Esophagus (tissue), 2 donors: Measurements from ENCODE around the gene ZNF446. TPM values are rescaled to one million over a fixed set of nuclear protein-coding genes. Genes with fewer than 3 reads are reported as not detected.
"Not testable (repeated sequence)": the region's sequence is repeated elsewhere in the genome, so short reads cannot be mapped to it uniquely, and the experiment has no call there.

Source experiments
- H3K27ac ChIP-seq, 2 donors: one replicate each; pipeline ENCODE4 v1.5.1; 2013; ENCODE audit warnings: low read depth in 2 of 2, mild to moderate bottlenecking in 2 of 2, inconsistent platforms in 1 of 2, low read length in 1 of 2, moderate library complexity in 1 of 2
- H3K27me3 ChIP-seq, 2 donors: one replicate each; pipeline ENCODE4 v1.6.1; 2013; ENCODE audit warnings: low read length in 2 of 2, control low read depth in 1 of 2, mild to moderate bottlenecking in 1 of 2; ENCODE audit not compliant: insufficient read depth in 2 of 2, control insufficient read depth in 1 of 2
- H3K36me3 ChIP-seq, 2 donors: one replicate each; pipeline ENCODE4 v1.6.1; 2013; ENCODE audit warnings: low read length in 1 of 2; ENCODE audit not compliant: control insufficient read depth in 2 of 2, insufficient read depth in 2 of 2
- H3K4me1 ChIP-seq, 2 donors: one replicate each; pipeline ENCODE4 v1.6.1; 2013; ENCODE audit warnings: low read length in 1 of 2; ENCODE audit not compliant: control insufficient read depth in 2 of 2, insufficient read depth in 2 of 2
- H3K4me3 ChIP-seq, 2 donors: one replicate each; pipeline ENCODE4 v1.5.1; 2013; ENCODE audit warnings: low read length in 2 of 2, mild to moderate bottlenecking in 2 of 2, low read depth in 1 of 2, moderate library complexity in 1 of 2
- H3K9me3 ChIP-seq, 2 donors: one replicate each; pipeline ENCODE4 v1.6.1; 2013; ENCODE audit warnings: mild to moderate bottlenecking in 2 of 2, low read depth in 1 of 2, low read length in 1 of 2, moderate library complexity in 1 of 2; ENCODE audit not compliant: control insufficient read depth in 2 of 2, insufficient read depth in 1 of 2
- WGBS, 2 donors: extraction: QIAGEN DNeasy Blood & Tissue Kit; methylation state at CpG; one replicate each; pipeline ENCODE4 v1.1.7; 2013; 5-methylcytosine and 5-hydroxymethylcytosine counted together
- polyA plus RNA-seq, 2 donors: library from polyadenylated mRNA; stranded (reverse); fragments of 200-250 nt; gene quantifications; one replicate each; pipeline ENCODE4 v1.2.3, GENCODE V29; 2013
- donor health status: healthy with polysubstance abuse.
- donor health status: Bipolar disorder and iron deficiency.

The ZNF446 gene
- polyA plus RNA-seq, 2 donors = 6.9 to 9.9 TPM

GRCh38 chr19:58477130-58477529, 978 bp downstream of the ZNF446 start:
- WGBS, 2 donors = 89 to 91% methylated on average over 15 of the region's 15 CpGs
- H3K4me3 ChIP-seq = no peak overlapping the region
- no peaks in the 10 kb centered on the region for H3K27me3 ChIP-seq
- H3K27ac ChIP-seq = peak overlapping the region in 1 of 2 donors; percentile 94
- peaks cover 12 to 13% of the 10 kb centered on the region in 2 donors for H3K4me1 ChIP-seq
- H3K9me3 ChIP-seq = no peaks in the 10 kb centered on the region
- H3K36me3 ChIP-seq = peaks cover 8 to 25% of the 10 kb centered on the region in 2 donors

- 100% methylated on average over 1 of the region's 1 CpG; no CpG with 5 or more reads in 1 of the 2 donors for WGBS, 2 donors
- peaks cover 3 to 18% of the 10 kb centered on the region in 2 donors for H3K36me3 ChIP-seq
- peaks cover 12 to 13% of the 10 kb centered on the region in 2 donors for H3K4me1 ChIP-seq
- H3K27ac ChIP-seq = no peak overlapping the region
- H3K9me3 ChIP-seq = no peaks in the 10 kb centered on the region
- no peak overlapping the region for H3K4me3 ChIP-seq
- no peaks in the 10 kb centered on the region for H3K27me3 ChIP-seq
Observed at GRCh38 chr19:58477871-58478270, 1.7 kb downstream of the ZNF446 start.

DNA sequence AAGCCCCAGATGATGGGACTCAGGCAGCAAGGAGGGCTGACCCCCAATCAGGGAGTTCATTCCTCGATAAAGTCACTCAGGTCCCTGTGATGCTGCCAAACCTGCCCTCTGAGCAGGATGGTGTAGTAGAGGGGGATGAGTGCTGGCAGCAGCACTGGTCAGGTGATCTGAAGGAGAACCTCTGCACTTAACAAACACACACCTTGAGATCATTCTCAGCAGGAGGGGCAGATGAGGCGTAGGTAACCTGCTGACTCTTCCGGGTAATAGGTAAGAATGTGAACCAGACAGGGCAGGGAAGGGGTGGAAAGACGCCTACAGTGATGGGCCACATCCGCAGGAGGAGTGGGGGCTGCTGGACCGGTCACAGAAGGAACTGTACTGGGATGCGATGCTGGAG, 3.2 kb downstream of the ZNF446 start:
- no peaks in the 10 kb centered on the region for H3K9me3 ChIP-seq
- no peak overlapping the region for H3K4me3 ChIP-seq
- H3K36me3 ChIP-seq = peaks cover 0 to 15% of the 10 kb centered on the region in 2 donors
- WGBS, 2 donors = 89% methylated on average over 7 of the region's 7 CpGs
- peaks cover 12 to 13% of the 10 kb centered on the region in 2 donors for H3K4me1 ChIP-seq
- no peaks in the 10 kb centered on the region for H3K27me3 ChIP-seq
- no peak overlapping the region for H3K27ac ChIP-seq

GRCh38 chr19:58479736-58480480, 3.8 kb downstream of the ZNF446 start:
- 88 to 90% methylated on average over 27 to 28 of the region's 28 CpGs for WGBS, 2 donors
- H3K27me3 ChIP-seq = no peaks in the 10 kb centered on the region
- no peak overlapping the region for H3K27ac ChIP-seq
- H3K9me3 ChIP-seq = no peaks in the 10 kb centered on the region
- peaks cover 12 to 13% of the 10 kb centered on the region in 2 donors for H3K4me1 ChIP-seq
- H3K36me3 ChIP-seq = peaks cover 0 to 15% of the 10 kb centered on the region in 2 donors
- H3K4me3 ChIP-seq = no peak overlapping the region

DNA sequence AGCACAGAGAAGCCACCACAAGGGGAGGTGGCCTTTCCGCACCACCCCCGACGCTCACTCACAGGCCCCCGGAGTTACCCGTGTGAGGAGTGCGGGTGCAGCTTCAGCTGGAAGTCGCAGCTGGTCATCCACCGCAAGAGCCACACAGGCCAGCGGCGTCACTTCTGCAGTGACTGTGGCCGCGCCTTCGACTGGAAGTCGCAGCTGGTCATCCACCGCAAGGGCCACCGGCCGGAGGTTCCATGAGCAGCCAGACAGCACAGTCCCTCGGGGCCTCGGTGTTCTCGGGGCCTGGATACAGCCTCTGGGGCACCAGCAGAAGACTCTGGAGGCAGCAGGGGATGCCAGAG, 4.3 kb downstream of the ZNF446 start:
- Histone ChIP-seq H3K9me3 (no peaks in the 10 kb centered on the region), H3K4me1 (peaks cover 10 to 12% of the 10 kb centered on the region in 2 donors), H3K27ac (no peak overlapping the region), H3K36me3 (peaks cover 0 to 15% of the 10 kb centered on the region in 2 donors), H3K27me3 (no peaks in the 10 kb centered on the region), H3K4me3 (no peak overlapping the region)
- WGBS, 2 donors = 93 to 94% methylated on average over 20 of the region's 20 CpGs

DNA sequence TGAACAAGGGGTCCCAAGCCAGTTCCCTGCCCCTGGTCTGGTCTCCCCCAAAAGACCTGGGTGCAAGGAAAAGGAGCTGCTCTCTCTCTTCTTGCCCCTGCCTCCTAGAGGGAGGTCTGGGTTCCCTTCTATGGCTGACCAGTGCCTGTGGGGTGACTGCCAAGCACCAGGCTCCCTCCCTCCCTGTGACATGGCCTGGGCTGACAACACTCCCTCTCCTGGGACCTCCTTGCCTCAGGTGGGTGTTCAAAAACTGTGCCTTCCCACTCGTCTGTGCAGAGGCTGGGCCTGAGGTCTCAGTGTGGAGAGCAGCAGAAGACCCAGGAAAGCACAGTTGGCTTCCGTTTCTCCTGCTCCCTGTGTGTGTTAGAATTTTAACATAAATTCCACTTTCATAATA, 4.7 kb downstream of the ZNF446 start:
- Histone ChIP-seq H3K4me1 (peaks cover 10 to 12% of the 10 kb centered on the region in 2 donors), H3K9me3 (no peaks in the 10 kb centered on the region), H3K36me3 (peaks cover 0 to 15% of the 10 kb centered on the region in 2 donors), H3K27me3 (no peaks in the 10 kb centered on the region), H3K27ac (no peak overlapping the region), H3K4me3 (no peak overlapping the region)
- WGBS, 2 donors = 80 to 87% methylated on average over 2 of the region's 2 CpGs

GRCh38 chr19:58482372-58482771, 6.2 kb downstream of the ZNF446 start:
- H3K27me3 ChIP-seq = no peaks in the 10 kb centered on the region
- no peak overlapping the region for H3K27ac ChIP-seq
- H3K36me3 ChIP-seq = peaks cover 0 to 13% of the 10 kb centered on the region in 2 donors
- WGBS, 2 donors = 83 to 86% methylated on average over 7 of the region's 7 CpGs
- peaks cover 0 to 2% of the 10 kb centered on the region in 2 donors for H3K4me1 ChIP-seq
- no peak overlapping the region for H3K4me3 ChIP-seq
- no peaks in the 10 kb centered on the region for H3K9me3 ChIP-seq

DNA sequence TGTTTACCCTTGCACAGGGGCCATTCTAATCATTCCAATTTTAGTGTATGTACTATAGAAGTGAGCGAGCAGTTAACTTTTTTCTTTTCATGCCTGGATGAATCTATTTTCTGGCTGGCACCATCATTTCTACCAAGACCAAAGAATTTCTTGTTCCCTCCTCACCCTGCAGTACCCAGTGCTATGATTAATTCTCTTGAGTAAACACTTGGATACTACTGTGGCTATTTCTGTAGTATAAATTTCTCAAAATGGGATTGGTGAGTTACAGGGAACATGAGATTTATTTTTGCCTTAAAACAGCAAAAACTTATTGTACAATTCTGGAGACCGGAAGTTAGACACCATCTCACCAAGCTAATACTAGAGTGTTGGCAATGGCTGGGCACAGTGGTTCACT, 7.6 kb downstream of the ZNF446 start:
- H3K27me3 ChIP-seq = no peaks in the 10 kb centered on the region
- H3K9me3 ChIP-seq = no peaks in the 10 kb centered on the region
- no peak overlapping the region for H3K27ac ChIP-seq
- no peak overlapping the region for H3K4me3 ChIP-seq
- H3K36me3 ChIP-seq = peaks cover 0 to 11% of the 10 kb centered on the region in 2 donors
- 74 to 77% methylated on average over 2 of the region's 2 CpGs for WGBS, 2 donors
- peaks cover 0 to 3% of the 10 kb centered on the region in 2 donors for H3K4me1 ChIP-seq

- H3K27ac ChIP-seq, H3K9me3 ChIP-seq, H3K4me1 ChIP-seq, H3K27me3 ChIP-seq, H3K4me3 ChIP-seq: not testable (repeated sequence)
- peaks cover 0 to 11% of the 10 kb centered on the region in 2 donors for H3K36me3 ChIP-seq
- 85 to 91% methylated on average over 5 of the region's 5 CpGs for WGBS, 2 donors
Observed at GRCh38 chr19:58484349-58484748, 8.2 kb downstream of the ZNF446 start.

DNA sequence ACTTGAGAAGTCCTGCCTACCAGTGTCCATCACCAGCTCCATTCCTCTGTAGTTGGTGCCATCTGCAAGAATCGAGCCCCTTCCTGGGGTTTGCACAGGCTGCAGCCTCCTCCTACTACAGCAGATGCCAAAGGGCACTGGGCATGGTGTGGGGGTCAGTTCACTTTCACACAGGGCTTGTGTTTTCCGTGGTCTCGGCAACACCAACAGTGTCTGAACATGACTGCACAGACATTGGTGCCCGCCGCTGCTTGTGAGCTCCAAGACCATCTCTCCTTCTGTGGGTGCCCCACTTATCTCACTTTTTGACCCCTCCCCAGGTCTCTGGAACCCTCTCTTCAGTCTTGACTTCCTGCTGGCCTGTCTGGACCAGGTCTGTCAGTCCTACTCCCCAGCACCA, 15.2 kb downstream of the ZNF446 start:
- no peaks in the 10 kb centered on the region for H3K27me3 ChIP-seq
- H3K27ac ChIP-seq = no peak overlapping the region
- no peaks in the 10 kb centered on the region for H3K9me3 ChIP-seq
- H3K36me3 ChIP-seq = no peaks in the 10 kb centered on the region
- H3K4me3 ChIP-seq = no peak overlapping the region
- H3K4me1 ChIP-seq = peaks cover 0 to 3% of the 10 kb centered on the region in 2 donors
- 86 to 92% methylated on average over 5 of the region's 5 CpGs for WGBS, 2 donors
